PC-3 (cell line): ENCODE measurements around the gene MAGI2.

Experiments used
- EZH2 ChIP-seq: fragments of 300-600 bp; sonication (generic); IDR thresholded peaks from one replicate; pipeline ENCODE4 v1.6.1; 2017; ENCODE audit warnings: antibody characterized with exemption, mild to moderate bottlenecking, low read length; ENCODE audit not compliant: unreplicated experiment
- TF ChIP-seq, protein P1 (sequence below): fragments of 300-600 bp; sonication (generic); conservative IDR thresholded peaks from 2 replicates; pipeline ENCODE4 v1.5.1; 2017; ENCODE audit warnings: antibody characterized with exemption, low read depth, mild to moderate bottlenecking, low read length

DNA sequence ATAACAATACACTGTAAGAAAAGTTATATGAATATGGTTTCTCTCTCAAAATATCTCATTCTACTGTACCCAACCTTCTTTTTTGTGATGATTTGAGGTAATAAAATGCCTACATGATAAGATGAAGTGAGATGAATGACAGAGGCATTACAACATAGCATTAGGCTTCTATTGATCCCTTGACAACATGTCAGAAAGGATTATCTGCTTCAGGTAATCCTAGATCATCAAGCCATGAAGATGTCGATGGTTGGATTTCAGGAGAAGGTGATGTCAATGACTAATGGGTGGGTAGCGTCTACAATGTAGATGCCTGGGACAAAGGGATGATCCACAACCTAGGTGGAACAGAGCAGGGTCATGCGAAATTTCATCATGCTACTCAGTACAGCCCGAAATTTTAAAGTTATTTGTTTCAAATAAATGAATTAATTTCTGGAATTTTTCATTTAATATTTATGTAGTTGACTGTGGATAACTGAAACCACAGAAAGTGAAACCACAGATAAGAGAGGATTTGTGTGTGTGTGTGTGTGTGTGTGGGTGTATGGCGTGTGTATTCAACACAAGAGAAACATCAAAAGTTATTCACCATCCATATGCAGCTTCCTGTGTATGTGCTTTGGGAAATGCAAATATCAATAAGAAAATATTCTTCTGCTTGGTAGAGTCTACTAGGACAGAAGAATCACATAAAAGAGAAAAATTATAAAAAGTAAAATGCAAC, 77.0 kb downstream of the MAGI2 start:
- TF ChIP-seq, protein P1, sequence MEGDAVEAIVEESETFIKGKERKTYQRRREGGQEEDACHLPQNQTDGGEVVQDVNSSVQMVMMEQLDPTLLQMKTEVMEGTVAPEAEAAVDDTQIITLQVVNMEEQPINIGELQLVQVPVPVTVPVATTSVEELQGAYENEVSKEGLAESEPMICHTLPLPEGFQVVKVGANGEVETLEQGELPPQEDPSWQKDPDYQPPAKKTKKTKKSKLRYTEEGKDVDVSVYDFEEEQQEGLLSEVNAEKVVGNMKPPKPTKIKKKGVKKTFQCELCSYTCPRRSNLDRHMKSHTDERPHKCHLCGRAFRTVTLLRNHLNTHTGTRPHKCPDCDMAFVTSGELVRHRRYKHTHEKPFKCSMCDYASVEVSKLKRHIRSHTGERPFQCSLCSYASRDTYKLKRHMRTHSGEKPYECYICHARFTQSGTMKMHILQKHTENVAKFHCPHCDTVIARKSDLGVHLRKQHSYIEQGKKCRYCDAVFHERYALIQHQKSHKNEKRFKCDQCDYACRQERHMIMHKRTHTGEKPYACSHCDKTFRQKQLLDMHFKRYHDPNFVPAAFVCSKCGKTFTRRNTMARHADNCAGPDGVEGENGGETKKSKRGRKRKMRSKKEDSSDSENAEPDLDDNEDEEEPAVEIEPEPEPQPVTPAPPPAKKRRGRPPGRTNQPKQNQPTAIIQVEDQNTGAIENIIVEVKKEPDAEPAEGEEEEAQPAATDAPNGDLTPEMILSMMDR, result no peak
- TF ChIP-seq EZH2, result no peak
